K562 (cell line): ENCODE data around the gene PUS3. TPM values are rescaled to one million over a fixed set of nuclear protein-coding genes. Genes with fewer than 3 reads are reported as not detected.
A peak's percentile ranks its signal among the peaks of the same experiment; 100 is the strongest.

Experiments used
- ATAC-seq: fragments of 200-7000 bp; cut with Tn5 transposase; 3 replicates; pipeline ENCODE4 v1.9.1; 2020; ENCODE audit warnings: moderate library complexity
- BruUV-seq: library from RNA; stranded (reverse); fragments of 400-500 nt; replicated peaks from 2 replicates; lab custom pipeline; 2021; lab: Mats Ljungman, UMichigan
- CTCF ChIA-PET: fragments of 300-600 bp; formaldehyde crosslinking; extraction: SDS; loops from one replicate; lab custom pipeline; 2021; ENCODE audit warnings: low intra/inter-chr PET ratio; lab: Yijun Ruan, JAX
- POLR2A ChIA-PET: fragments of 300-600, 350-650 bp; sonication (Branson Sonifier 250); formaldehyde crosslinking; extraction: SDS; loops from one replicate; lab custom pipeline; 2021; ENCODE audit warnings: antibody characterized with exemption, inconsistent platforms; lab: Yijun Ruan, JAX
- DNase-seq, 4 experiments: peaks; one replicate each; pipeline versions ENCODE4 v3.0.0 to v3.0.0-alpha.2; 2011 to 2018; ENCODE audit warnings: low spot score in 3 of 4, mixed read lengths in 3 of 4; ENCODE audit errors: extremely low read depth in 1 of 4
- FAIRE-seq: peaks from 2 replicates; lab custom pipeline; 2011; peaks lifted over from hg19 to GRCh38; lab: Jason Lieb, UNC
- H2AFZ ChIP-seq: 2 replicates; pipeline ENCODE4 v1.6.0; 2011; ENCODE audit warnings: low read depth, low read length, control low read depth, inconsistent platforms
- H3K27ac ChIP-seq: fragments of 200-600 bp; 3 replicates; pipeline ENCODE4 v1.8.0; 2011; ENCODE audit warnings: low read depth, mild to moderate bottlenecking, control low read depth, inconsistent platforms, low read length, moderate library complexity, mixed read lengths; ENCODE audit errors: extremely low read depth
- H3K27me3 ChIP-seq, 2 experiments: fragments of 300-600 bp in 1 of 2; 2 replicates in 1 of 2; 3 replicates in 1 of 2; pipeline versions ENCODE4 v1.6.0 to v1.8.0; 2011; ENCODE audit warnings: inconsistent platforms in 2 of 2, low read length in 2 of 2, mild to moderate bottlenecking in 1 of 2, mixed read lengths in 1 of 2, moderate library complexity in 1 of 2; ENCODE audit not compliant: control insufficient read depth in 2 of 2, insufficient read depth in 2 of 2
- H3K36me3 ChIP-seq: fragments of 300-600 bp; 3 replicates; pipeline ENCODE4 v1.8.0; 2011; ENCODE audit warnings: mild to moderate bottlenecking, low read length, inconsistent platforms; ENCODE audit not compliant: control insufficient read depth, insufficient read depth
- H3K4me1 ChIP-seq, 2 experiments: fragments of 200-600 bp in 1 of 2; replicated peaks in 1 of 2; 2 replicates in 1 of 2; 3 replicates in 1 of 2; pipeline versions ENCODE4 v1.5.1 to v1.8.0; 2011; ENCODE audit warnings: inconsistent platforms in 2 of 2, low read length in 2 of 2, mild to moderate bottlenecking in 1 of 2, mixed read lengths in 1 of 2, moderate library complexity in 1 of 2; ENCODE audit not compliant: control insufficient read depth in 2 of 2, insufficient read depth in 2 of 2
- H3K4me2 ChIP-seq: 2 replicates; pipeline ENCODE4 v1.6.1; 2011; ENCODE audit warnings: low read length, control low read depth, inconsistent platforms, mixed read lengths; ENCODE audit not compliant: insufficient read depth
- H3K4me3 ChIP-seq: fragments of 200-600 bp; sonication (generic), shearing (Covaris generic); 2 replicates; pipeline ENCODE4 v1.5.1; 2016; ENCODE audit warnings: control low read depth, inconsistent platforms
- H3K79me2 ChIP-seq: fragments of 200-600 bp; 3 replicates; pipeline ENCODE4 v1.8.0; 2011; ENCODE audit warnings: low read length, inconsistent platforms; ENCODE audit not compliant: control insufficient read depth, insufficient read depth
- H3K9ac ChIP-seq, 2 experiments: 2 replicates each; pipeline versions ENCODE4 v1.6.0 to v1.6.1; 2011; ENCODE audit warnings: low read depth in 2 of 2, low read length in 2 of 2, control low read depth in 1 of 2, inconsistent platforms in 1 of 2, mild to moderate bottlenecking in 1 of 2, mixed read lengths in 1 of 2; ENCODE audit not compliant: insufficient read depth in 1 of 2
- H3K9me1 ChIP-seq: one replicate; pipeline ENCODE4 v1.6.0; 2011; ENCODE audit warnings: inconsistent platforms, mild to moderate bottlenecking, low read length, moderate library complexity; ENCODE audit not compliant: control insufficient read depth, insufficient read depth
- H3K9me3 ChIP-seq: replicated peaks from 2 replicates; pipeline ENCODE4 v1.5.1; 2011; ENCODE audit warnings: low read depth, low read length, inconsistent platforms; ENCODE audit not compliant: control insufficient read depth, insufficient read depth
- H4K20me1 ChIP-seq: replicated peaks from 2 replicates; pipeline ENCODE4 v1.6.1; 2011; ENCODE audit warnings: low read length, inconsistent platforms, mixed read lengths; ENCODE audit not compliant: control insufficient read depth, insufficient read depth
- BRD4 ChIP-seq: fragments of 200-600 bp; sonication (generic); IDR thresholded peaks from 2 replicates; pipeline ENCODE4 v1.6.1; 2017; ENCODE audit warnings: inconsistent platforms
- ETV6 ChIP-seq, 3 experiments: fragments of 150-350 bp in 1 of 3; sonication (generic) in 1 of 3; formaldehyde crosslinking in 1 of 3; IDR thresholded peaks; 2 replicates each; pipeline versions ENCODE4 v1.6.1 to v1.8.0; 2014 to 2022; ENCODE audit warnings: borderline replicate concordance in 2 of 3, low read depth in 2 of 3, antibody characterized with exemption in 1 of 3, low read length in 1 of 3, mild to moderate bottlenecking in 1 of 3, missing genetic modification reagents in 1 of 3
- HMGN3 ChIP-seq: IDR thresholded peaks from 2 replicates; pipeline ENCODE4 v1.6.1; 2011; ENCODE audit warnings: borderline replicate concordance, low read depth, mild to moderate bottlenecking, mixed read lengths, low read length; ENCODE audit not compliant: insufficient read length; ENCODE audit errors: extremely low read depth
- POLR2AphosphoS5 ChIP-seq: IDR thresholded peaks from 2 replicates; pipeline ENCODE4 v1.6.1; 2011; ENCODE audit warnings: mild to moderate bottlenecking, low read depth, low read length, moderate library complexity; ENCODE audit not compliant: control insufficient read depth, insufficient read depth
- STAT5B ChIP-seq: fragments of 250-450 bp; sonication (Bioruptor Pico); IDR thresholded peaks from 2 replicates; pipeline ENCODE4 v1.8.0; 2021; ENCODE audit warnings: mild to moderate bottlenecking, inconsistent platforms
- ZNF143 ChIP-seq: sonication (generic); formaldehyde crosslinking; IDR thresholded peaks from 2 replicates; pipeline ENCODE4 v1.9.0; 2022; ENCODE audit warnings: mild to moderate bottlenecking, missing genetic modification reagents
- ZNF699 ChIP-seq: fragments of 250-450 bp; sonication (Bioruptor Pico); IDR thresholded peaks from 2 replicates; pipeline ENCODE4 v1.8.0; 2021; ENCODE audit warnings: mild to moderate bottlenecking, moderate library complexity; ENCODE audit not compliant: insufficient replicate concordance
- ZNF707 ChIP-seq: fragments of 250-450 bp; sonication (Bioruptor Pico); conservative IDR thresholded peaks from 2 replicates; pipeline ENCODE4 v1.8.0; 2022; ENCODE audit warnings: inconsistent platforms, mild to moderate bottlenecking, moderate library complexity
- WGBS: fragments of 100-300 bp; shearing (Covaris generic); methylation state at CpG from one replicate; pipeline ENCODE4 v1.1.6; 2016; ENCODE audit warnings: low coverage, mixed read lengths; ENCODE audit not compliant: insufficient coverage; ENCODE audit errors: missing lambda C conversion rate; 5-methylcytosine and 5-hydroxymethylcytosine counted together
- in situ Hi-C: fragments of 300-500 bp; cut with MboI; formaldehyde crosslinking; loops from 4 replicates; pipeline ENCODE4 v1.15.0; 2018; ENCODE audit warnings: inconsistent platforms, mixed read lengths
- intact Hi-C: fragments of 100-400 bp; cut with micrococcal nuclease; formaldehyde crosslinking; loops from 2 replicates; pipeline ENCODE4 v1.14.2; 2022
- polyA plus RNA-seq, 8 experiments: library from polyadenylated mRNA; depleted of rRNA in 4 of 8; stranded (reverse) in 5 of 8; unstranded in 3 of 8; fragments of >200 nt; fragmentation: Nextera tagmentation in 2 of 8; fragmentation: Illumina TruSeq in 1 of 8; extraction: Ambion mirVana in 2 of 8; extraction: Trizol in 1 of 8; gene quantifications; 2 replicates each; pipeline versions ENCODE4 v1.2.1 to v1.2.3, GENCODE V29; 2011 to 2014; ENCODE audit warnings: inconsistent platforms in 1 of 8, missing spikeins in 1 of 8
- total RNA-seq, 7 experiments: library from RNA; depleted of rRNA in 6 of 7; stranded (reverse); fragments of >200 nt in 6 of 7; fragmentation: Illumina TruSeq in 2 of 7; extraction: Trizol in 2 of 7; gene quantifications; 2 replicates each; pipeline versions ENCODE4 v1.2.1 to v1.2.3, GENCODE V29; 2011 to 2021; ENCODE audit warnings: low replicate concordance in 1 of 7
- TF ChIP-seq, protein P1 (sequence below): fragments of 250-450 bp; sonication (Bioruptor Pico); IDR thresholded peaks from 2 replicates; pipeline ENCODE4 v1.9.0; 2021; ENCODE audit warnings: mild to moderate bottlenecking, inconsistent platforms
- TF ChIP-seq, protein P2 (sequence below): fragments of 450-650 bp; IDR thresholded peaks from 2 replicates; pipeline ENCODE4 v1.6.1; 2018; ENCODE audit warnings: mild to moderate bottlenecking, low read depth; ENCODE audit not compliant: partially characterized antibody
- TF ChIP-seq, protein P3 (sequence below), 2 experiments: fragments of 450-650 bp in 1 of 2; IDR thresholded peaks; 2 replicates each; pipeline ENCODE4 v1.6.1; 2011 to 2017; ENCODE audit warnings: low read depth in 2 of 2, antibody characterized with exemption in 1 of 2, borderline replicate concordance in 1 of 2, low read length in 1 of 2, mild to moderate bottlenecking in 1 of 2, mixed read lengths in 1 of 2; ENCODE audit not compliant: control insufficient read depth in 1 of 2

PUS3 gene
- total and polyA plus RNA-seq, 9 of the 15 experiments (the other 6 are each of a cell fraction or from before 2014, with no cell fraction given), result 16.5 to 49.2 (median 35.9) TPM

DNA sequence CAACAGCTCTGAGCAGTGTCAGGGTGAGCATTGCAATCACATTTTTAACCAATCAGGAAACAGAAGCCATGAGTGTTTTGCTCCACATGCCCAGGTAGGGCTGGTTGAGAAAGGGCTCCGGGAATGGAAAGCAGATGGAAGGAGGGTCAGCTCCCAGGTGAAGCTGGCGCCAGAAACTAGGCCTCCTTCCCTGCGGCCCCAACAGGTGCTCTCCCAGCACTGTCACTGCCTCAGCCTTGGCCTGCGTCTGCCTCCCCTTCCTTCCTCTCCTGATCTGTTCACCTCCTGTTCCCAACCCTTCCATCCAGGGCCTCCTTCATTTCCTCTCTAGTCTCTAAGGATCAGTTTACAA, 38.2 kb upstream of the PUS3 start (continued):
- TF ChIP-seq, protein P1, sequence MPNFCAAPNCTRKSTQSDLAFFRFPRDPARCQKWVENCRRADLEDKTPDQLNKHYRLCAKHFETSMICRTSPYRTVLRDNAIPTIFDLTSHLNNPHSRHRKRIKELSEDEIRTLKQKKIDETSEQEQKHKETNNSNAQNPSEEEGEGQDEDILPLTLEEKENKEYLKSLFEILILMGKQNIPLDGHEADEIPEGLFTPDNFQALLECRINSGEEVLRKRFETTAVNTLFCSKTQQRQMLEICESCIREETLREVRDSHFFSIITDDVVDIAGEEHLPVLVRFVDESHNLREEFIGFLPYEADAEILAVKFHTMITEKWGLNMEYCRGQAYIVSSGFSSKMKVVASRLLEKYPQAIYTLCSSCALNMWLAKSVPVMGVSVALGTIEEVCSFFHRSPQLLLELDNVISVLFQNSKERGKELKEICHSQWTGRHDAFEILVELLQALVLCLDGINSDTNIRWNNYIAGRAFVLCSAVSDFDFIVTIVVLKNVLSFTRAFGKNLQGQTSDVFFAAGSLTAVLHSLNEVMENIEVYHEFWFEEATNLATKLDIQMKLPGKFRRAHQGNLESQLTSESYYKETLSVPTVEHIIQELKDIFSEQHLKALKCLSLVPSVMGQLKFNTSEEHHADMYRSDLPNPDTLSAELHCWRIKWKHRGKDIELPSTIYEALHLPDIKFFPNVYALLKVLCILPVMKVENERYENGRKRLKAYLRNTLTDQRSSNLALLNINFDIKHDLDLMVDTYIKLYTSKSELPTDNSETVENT, result no peak
- no peak for TF ChIP-seq POLR2AphosphoS5
- no peak for TF ChIP-seq ZNF699 (CRISPR knock-in tag)
- TF ChIP-seq, protein P2, sequence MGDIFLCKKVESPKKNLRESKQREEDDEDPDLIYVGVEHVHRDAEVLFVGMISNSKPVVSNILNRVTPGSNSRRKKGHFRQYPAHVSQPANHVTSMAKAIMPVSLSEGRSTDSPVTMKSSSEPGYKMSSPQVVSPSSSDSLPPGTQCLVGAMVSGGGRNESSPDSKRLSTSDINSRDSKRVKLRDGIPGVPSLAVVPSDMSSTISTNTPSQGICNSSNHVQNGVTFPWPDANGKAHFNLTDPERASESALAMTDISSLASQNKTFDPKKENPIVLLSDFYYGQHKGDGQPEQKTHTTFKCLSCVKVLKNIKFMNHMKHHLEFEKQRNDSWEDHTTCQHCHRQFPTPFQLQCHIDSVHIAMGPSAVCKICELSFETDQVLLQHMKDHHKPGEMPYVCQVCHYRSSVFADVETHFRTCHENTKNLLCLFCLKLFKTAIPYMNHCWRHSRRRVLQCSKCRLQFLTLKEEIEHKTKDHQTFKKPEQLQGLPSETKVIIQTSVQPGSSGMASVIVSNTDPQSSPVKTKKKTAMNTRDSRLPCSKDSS, result no peak

DNA sequence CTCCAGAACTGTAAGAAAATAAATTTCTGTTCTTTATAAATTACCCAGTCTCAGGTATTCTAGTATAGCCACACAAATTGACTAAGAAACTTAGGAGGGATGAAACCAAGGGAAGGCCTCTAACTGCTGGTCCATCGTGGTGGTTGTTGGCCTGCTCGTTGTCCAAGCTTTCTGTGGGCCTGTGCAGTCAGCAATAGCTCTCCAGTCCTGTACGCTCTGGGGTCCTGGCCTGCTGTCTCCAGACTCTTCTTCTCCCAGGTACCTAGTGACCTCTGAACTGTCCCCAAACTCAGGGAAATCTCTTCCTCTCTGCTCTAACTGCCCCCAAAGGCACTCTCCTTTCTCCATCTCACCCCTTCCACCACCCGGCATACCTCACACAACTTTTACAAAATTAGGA, 37.1 kb upstream of the PUS3 start:
- CTCF ChIA-PET, result interaction anchor here (0.7 kb wide), 1 partner anchor 277 kb away, joined by 3 read pairs; no protein-coding TSS in a partner anchor
- Histone ChIP-seq H3K4me2 (no peak overlapping the region), H3K9ac (no peak overlapping the region), H3K4me3 (no peak overlapping the region), H3K27me3 (peaks cover 8 to 34% of the 10 kb centered on the region in 2 experiments), H3K9me1 (no peaks in the 10 kb centered on the region), H2AFZ (0 out of 2 replicates have a peak overlapping the region, but pooled peaks have one; percentile 4), H3K79me2 (no peaks in the 10 kb centered on the region), H3K4me1 (peaks cover 0 to 7% of the 10 kb centered on the region in 2 experiments; a peak in 3 of 5 replicates), H4K20me1 (peaks cover 5% of the 10 kb centered on the region; the same call in 1 of the 2 replicates), H3K9me3 (no peaks in the 10 kb centered on the region), H3K36me3 (no peaks in the 10 kb centered on the region), H3K27ac (no peak overlapping the region)
- no peak for DNase-seq
- WGBS, result 24% methylated on average over 4 of the region's 4 CpGs
- no peak for FAIRE-seq
- POLR2A ChIA-PET, result interaction anchor here (0.6 to 0.7 kb wide), 2 partner anchors 62 to 545 kb away, joined by 3 read pairs; no protein-coding TSS in a partner anchor
- no TSS peak for BruUV-seq
- no peak for ATAC-seq
- intact Hi-C loops (loop anchor here (5.0 kb wide), 1 partner anchor 252 kb away; no protein-coding TSS in a partner anchor), in situ Hi-C loops (no loop called here)
- TF ChIP-seq ZNF707 (CRISPR knock-in tag), result no peak
- TF ChIP-seq, protein P3, sequence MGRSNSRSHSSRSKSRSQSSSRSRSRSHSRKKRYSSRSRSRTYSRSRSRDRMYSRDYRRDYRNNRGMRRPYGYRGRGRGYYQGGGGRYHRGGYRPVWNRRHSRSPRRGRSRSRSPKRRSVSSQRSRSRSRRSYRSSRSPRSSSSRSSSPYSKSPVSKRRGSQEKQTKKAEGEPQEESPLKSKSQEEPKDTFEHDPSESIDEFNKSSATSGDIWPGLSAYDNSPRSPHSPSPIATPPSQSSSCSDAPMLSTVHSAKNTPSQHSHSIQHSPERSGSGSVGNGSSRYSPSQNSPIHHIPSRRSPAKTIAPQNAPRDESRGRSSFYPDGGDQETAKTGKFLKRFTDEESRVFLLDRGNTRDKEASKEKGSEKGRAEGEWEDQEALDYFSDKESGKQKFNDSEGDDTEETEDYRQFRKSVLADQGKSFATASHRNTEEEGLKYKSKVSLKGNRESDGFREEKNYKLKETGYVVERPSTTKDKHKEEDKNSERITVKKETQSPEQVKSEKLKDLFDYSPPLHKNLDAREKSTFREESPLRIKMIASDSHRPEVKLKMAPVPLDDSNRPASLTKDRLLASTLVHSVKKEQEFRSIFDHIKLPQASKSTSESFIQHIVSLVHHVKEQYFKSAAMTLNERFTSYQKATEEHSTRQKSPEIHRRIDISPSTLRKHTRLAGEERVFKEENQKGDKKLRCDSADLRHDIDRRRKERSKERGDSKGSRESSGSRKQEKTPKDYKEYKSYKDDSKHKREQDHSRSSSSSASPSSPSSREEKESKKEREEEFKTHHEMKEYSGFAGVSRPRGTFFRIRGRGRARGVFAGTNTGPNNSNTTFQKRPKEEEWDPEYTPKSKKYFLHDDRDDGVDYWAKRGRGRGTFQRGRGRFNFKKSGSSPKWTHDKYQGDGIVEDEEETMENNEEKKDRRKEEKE (IDR thresholded peaks at IDR 0.05; ENCODE audit: borderline replicate concordance in 1 of 2, control insufficient read depth in 1 of 2, low read depth in 2 of 2, low read length in 1 of 2), result no peak
- no peak for TF ChIP-seq BRD4
- no peak for TF ChIP-seq ZNF143 (CRISPR knock-in tag)
- TF ChIP-seq ETV6 (IDR thresholded peaks at IDR 0.05; ENCODE audit: borderline replicate concordance in 1 of 2, low read depth in 2 of 2, low read length in 1 of 2), result no peak
- TF ChIP-seq ETV6 (CRISPR knock-in tag; IDR thresholded peaks at IDR 0.05; ENCODE audit: borderline replicate concordance), result no peak
- no peak for TF ChIP-seq HMGN3
- no peak for TF ChIP-seq STAT5B
